ENCODE results near the gene ZNF546.

Gene ZNF546

DNA sequence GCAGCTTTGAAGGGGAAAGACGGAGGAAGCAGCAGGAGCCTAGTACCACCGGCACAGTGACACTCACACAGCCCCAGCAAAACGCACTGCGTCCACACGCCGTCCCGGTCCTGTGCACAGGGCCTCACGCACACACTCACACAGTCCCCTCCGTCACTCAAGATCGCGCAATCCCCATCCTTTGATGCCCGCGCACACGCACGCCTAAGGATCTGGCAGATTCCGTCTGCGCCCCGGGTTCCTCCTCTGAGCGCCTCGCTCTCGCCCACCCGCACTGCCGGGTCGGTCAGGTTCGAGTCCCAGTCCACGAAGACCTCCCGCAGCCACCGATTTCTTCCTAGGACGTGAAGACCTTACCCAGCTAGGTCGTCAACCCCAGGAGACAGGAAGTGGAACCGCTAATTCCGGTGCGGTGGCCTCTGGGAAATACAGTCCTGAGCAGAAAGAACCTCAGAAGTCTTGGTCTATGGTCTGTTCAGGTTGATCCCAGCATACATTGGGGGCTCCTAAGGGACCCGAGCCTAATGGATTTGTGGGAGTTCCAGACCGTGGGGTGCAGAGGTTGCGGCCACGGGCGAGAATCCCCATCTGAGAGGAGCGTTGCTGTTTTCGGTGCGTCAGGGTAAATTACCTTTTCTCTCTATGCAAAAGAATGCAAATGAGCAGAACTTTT is 59.1 kb downstream of the ZNF546 start, which contains the start of gene ZNF780B:
ZNF780B (minus strand) TSS at position 400 of the 673 bp plus-strand sequence. CDS start 5,899 bp downstream, outside the sequence.
- DNase-seq (ENCODE audit: low spot score) = no peak

DNA sequence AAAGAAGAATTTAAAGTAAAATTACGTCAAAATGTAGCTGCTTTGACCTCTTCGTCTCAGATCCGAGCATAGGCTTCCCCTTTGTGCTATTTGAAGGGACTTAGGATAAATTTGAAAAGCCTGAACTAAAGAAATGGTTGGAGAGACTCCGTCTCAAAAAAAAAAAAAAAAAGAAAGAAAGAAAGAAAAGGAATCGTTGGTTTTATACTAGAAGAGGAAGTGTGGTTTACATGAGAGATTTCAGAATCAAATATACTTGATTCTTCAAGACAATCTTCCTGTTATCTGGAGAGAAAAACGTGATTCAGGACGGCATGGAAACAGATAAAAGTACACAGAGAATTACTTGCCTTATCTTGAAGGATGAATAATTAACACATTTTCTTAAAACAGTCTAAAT is 59.6 kb downstream of the ZNF546 start:
- DNase-seq (ENCODE audit: low spot score) = no peak

DNA sequence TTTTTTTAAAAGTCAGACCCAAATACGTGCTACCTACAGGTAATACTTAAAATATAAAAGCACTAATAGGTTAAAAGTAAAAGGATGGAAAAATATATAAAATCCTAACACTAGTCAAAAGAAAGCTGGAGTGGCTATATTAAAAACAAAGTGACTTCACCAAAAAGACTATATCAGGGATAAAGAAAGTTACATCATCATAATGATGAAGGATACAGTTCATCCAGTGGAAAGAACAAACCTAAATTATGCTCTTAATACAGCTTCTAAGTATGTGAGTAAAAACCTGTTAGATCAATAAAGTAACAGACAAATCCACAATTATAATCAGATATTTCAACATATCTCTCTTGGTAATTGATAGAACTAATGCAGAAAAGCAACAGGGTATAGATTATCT is 60.3 kb downstream of the ZNF546 start:
- no peak for DNase-seq (ENCODE audit: low spot score)

DNA sequence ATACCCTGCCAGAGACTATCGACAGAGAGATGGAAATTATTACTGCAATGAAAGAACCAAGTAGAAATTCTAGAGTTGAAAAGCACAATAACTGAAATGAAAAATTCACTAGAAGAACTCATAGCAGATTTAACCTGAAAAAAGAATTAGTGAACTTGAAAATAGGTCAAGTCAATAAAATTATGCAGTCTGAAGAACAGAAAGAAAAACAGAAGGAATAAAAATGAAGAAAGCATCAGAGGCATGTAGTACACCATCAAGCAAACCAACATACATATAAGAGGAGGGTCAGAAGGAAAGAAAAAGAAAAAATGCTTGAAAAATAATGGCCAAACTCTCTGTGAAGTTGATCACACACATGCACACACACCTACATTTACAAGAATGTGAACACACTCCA is 62.8 kb downstream of the ZNF546 start:
- no peak for DNase-seq (ENCODE audit: low spot score)

DNA sequence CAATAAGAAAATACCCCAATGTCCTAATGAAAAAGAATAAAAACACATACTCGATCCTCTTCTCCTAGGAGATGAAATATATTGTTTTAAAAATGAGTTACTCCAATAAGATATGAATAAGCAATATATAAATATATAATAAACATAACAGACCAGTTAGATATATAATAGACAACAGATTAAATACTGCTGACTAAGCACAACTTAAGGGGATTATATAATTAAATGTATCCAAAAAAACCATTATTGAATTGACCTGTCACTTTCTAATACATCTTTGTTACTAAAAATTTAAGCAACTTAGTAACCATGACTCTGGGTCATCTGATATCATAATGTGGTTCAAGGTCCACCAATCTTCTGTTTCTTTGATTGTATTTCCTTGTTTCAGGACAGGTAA is 73.2 kb downstream of the ZNF546 start:
- no peak for DNase-seq (ENCODE audit: low spot score)

All from hematopoietic multipotent progenitor cell treated with erythropoietin and hydrocortisone succinate and interleukin-3 and kit ligand, for 17 days (in vitro differentiated cells).